OCI-LY3 (cell line): Measurements from ENCODE around the gene AIG1.

Source experiments
- EZH2phosphoT487 ChIP-seq: fragments of 200-600 bp; shearing (Covaris generic); IDR thresholded peaks from 2 replicates; pipeline ENCODE4 v1.6.1; 2018; ENCODE audit warnings: antibody characterized with exemption, mixed run types, low read depth
- TF ChIP-seq, protein P1 (sequence below): fragments of 200-600, 300-600 bp; sonication (generic); IDR thresholded peaks from 2 replicates; pipeline ENCODE4 v1.5.1; 2014; ENCODE audit warnings: antibody characterized with exemption, low read length, low read depth

DNA sequence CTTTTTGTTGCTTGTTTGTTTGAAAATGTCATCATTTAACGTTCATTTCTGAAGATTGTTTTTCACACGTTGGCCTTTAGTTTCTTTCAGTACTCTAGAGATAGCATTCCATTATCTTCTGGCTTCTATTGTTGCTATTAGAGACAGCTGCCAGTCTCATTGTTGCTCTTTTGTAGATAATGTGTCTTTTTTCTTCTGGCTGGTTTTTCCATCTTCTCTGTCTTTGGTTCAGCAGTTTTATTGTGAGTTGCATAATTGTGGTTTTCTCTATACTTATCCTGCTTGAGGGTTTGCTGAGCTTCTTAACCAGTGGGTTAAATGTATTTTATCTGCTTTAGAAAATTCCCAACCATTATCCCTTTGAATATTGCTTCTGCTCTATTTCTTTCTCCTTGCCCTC lies 23.2 kb upstream of the AIG1 start:
- TF ChIP-seq, protein P1, sequence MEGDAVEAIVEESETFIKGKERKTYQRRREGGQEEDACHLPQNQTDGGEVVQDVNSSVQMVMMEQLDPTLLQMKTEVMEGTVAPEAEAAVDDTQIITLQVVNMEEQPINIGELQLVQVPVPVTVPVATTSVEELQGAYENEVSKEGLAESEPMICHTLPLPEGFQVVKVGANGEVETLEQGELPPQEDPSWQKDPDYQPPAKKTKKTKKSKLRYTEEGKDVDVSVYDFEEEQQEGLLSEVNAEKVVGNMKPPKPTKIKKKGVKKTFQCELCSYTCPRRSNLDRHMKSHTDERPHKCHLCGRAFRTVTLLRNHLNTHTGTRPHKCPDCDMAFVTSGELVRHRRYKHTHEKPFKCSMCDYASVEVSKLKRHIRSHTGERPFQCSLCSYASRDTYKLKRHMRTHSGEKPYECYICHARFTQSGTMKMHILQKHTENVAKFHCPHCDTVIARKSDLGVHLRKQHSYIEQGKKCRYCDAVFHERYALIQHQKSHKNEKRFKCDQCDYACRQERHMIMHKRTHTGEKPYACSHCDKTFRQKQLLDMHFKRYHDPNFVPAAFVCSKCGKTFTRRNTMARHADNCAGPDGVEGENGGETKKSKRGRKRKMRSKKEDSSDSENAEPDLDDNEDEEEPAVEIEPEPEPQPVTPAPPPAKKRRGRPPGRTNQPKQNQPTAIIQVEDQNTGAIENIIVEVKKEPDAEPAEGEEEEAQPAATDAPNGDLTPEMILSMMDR: no peak
- no peak for TF ChIP-seq EZH2phosphoT487
